Measurements from ENCODE around the gene MLLT6.

MLLT6 gene

DNA sequence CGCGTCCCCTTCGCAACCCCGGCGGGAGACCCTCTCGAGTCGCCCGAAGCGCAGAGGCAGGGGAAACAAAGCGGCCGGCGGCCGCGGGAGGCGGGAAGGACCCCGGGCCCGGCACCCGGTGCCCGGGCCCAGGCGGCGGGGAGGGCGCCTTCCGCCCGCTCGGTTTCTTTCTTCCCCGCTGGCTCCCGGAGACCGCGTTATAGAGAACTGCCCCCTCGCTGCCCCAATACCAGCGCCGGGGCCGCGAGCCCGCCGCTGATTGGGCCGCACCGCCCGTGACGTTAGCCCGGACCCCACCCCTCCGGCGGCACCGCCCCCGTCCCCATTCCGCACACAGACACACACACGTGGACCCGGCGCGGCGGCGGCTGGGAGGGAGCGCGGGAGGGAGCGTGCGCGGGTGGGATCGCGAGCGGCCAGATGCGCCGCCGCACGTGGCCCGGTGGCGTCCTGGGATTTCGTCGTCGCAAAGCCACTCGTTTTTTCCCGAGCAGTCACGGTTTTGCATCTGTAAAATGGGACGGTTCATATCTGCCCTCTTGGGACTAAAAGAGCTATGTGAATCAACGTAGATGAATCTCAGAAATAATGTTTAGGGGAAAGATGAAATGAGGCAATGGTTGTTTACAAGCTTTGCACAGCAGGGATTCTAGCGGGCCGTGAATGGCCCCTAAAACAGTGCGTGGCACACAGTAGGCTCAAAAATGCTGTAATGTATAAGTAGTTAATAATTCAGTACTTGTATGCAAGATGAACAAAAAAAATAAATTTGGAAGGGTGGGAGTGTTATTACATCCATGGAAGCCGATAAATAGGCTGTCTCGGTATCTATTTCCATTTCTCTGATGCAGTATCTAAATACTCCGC is 30.1 kb upstream of the MLLT6 start, which contains the start of gene EPOP:
Gene EPOP, minus strand, starts transcription at position 209 of the 867 bp plus-strand sequence. CDS start 462 bp downstream, outside the sequence.
- DNase-seq (ENCODE audit: low spot score): peak; percentile 81

DNA sequence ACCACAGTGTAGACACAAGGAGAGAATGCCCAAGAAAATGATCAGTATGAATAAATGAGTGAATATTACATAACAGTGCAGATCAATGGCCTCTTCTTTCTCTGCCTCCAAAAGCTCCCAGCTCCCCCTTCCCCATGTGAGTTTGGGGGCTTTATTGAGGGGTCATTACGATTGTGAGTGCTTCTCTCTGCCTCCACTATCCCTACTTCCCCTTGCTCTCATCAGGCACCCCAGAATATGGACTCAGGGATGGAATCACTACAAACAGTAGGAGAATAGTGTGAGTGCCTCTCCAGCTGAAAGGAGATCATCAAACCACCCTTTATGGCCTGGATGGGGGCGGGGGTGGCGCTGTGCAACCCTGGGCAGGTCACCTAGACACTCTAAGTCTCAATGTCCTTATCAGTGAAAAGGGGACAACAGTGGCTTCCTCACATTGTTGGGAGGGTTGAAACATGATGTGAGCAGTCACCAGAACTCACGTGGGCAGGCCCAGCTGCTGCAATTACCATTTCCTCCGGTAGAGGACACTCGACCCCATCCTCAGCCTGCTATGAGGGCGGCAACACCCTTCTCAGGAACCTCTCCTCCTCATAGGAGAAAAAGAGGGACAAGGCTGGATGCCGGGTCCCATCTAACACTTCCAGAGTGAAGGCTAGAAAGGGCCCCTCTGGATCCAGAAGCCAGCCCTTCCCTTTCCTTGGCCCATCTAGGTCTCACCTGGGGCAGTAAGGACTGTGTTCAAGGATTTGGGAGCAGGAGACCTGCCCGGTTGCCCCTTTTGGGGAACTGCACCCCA is 28.2 kb upstream of the MLLT6 start:
- DNase-seq (ENCODE audit: low spot score): peak; percentile 75

DNA sequence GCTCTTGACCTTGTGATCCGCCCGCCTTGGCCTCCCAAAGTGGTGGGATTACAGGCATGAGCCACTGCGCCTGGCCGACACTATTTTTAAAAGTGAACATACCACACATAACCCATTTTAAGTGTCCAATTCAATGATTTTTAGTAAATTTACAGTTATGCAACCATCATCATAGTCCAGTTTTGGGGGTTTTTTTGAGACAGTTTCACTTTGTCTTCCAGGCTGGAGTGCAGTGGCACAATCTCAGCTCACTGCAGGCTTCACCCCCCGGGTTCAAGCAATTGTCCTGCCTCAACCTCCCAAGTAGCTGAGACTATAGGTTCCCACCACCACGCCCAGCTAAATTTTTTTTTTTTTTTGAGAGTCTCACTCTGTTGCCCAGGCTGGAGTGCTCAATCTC is 27.3 kb upstream of the MLLT6 start:
- no peak for DNase-seq (ENCODE audit: low spot score)

- no peak for DNase-seq (ENCODE audit: low spot score)
These were observed 24.0 kb upstream of the MLLT6 start for GRCh38 chr17:38681096-38681495.

- DNase-seq (ENCODE audit: low spot score): no peak
These were observed 19.6 kb upstream of the MLLT6 start for GRCh38 chr17:38685491-38685890.

- DNase-seq (ENCODE audit: low spot score): no peak
These were observed 17.8 kb upstream of the MLLT6 start for GRCh38 chr17:38687286-38687685.

GRCh38 chr17:38690386-38690785 is 14.7 kb upstream of the MLLT6 start:
- no peak for DNase-seq (ENCODE audit: low spot score)

GRCh38 chr17:38691154-38691553 is 13.9 kb upstream of the MLLT6 start:
- no peak for DNase-seq (ENCODE audit: low spot score)

GRCh38 chr17:38693700-38694329 is 11.3 kb upstream of the MLLT6 start:
- DNase-seq (ENCODE audit: low spot score): no peak

DNA sequence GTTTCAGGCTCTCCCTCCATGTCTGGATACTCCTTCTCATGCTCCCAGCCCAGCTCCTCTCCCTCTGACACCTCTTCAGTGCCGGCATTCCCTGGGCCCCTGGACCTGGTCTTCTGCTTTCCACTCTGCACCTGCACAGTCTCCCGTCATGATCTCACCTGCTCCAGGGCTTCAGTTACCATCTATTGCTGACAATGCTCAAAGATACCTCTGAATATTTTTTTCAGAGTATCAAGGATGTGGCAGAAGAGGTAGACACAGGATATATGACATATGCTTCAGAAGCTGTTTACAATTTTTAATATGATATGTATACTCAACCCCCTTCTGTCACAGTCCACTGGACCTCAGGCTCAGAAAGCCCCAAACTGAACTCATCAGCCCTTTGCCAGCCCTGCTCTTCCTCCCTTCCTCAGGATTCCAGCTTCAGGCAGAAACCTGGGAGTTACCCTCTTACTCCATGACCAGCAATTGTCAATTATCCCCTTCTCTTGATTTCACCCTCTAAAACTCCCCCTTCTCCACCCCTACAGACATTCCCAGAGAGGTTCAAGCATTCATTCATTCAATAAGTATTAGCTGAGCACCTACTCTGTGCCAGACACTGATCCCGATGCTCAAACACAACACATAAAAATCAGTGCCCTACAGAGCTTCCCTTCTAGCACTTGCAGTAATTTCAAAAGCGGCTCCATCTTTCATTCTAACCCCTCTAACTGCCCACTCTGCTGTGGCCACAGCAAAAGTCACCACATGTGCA is 7.8 kb upstream of the MLLT6 start:
- no peak for DNase-seq (ENCODE audit: low spot score)

GRCh38 chr17:38698760-38699159 is 6.3 kb upstream of the MLLT6 start:
- no peak for DNase-seq (ENCODE audit: low spot score)

- DNase-seq (ENCODE audit: low spot score): no peak
These were observed 3.4 kb upstream of the MLLT6 start for GRCh38 chr17:38701504-38702165.

- peak; percentile 77 for DNase-seq (ENCODE audit: low spot score)
These were observed 2.7 kb upstream of the MLLT6 start for GRCh38 chr17:38702166-38702915.

DNA sequence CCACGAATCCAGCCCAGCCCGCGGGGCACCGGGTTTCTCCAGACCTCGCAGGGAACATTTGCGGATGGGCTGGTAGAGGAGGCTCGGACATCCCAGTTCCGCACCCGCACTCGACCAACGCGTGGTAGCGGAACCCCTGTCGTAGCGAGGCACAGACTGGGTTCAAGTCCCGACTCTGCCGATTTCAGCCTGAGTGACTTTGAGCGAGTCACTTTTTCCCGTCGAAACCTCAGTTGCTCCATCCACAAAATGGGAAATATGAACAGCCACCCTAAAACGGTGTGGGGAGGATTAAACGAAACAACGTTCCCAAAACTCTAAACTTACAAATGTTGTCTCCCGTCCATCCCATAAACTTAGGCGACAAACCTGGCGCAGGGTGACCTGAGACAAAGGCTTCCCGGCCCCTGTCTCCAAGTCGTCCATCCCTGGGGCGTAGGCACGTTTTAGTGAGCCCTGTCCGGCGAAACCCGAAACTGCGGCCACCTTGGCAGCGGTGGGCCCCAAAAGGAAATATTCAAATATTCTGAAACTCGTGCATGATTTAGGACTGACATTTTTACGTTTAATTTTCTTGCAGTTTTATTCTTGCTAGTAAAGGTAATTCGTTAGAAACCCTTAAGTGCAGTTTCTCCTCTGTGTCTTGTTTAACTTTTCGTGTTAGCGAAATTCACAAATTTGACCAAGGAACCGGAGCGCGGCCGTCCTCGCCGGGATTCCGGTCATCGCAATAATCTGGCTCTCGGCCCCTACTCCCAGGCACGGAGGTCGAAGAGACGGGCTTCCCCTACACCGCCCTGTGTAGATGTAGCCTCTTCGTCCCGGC is 1.9 kb upstream of the MLLT6 start:
- DNase-seq (ENCODE audit: low spot score): no peak

- DNase-seq (ENCODE audit: low spot score): peak; percentile 92
These were observed 1.1 kb upstream of the MLLT6 start for GRCh38 chr17:38703742-38704605.

DNA sequence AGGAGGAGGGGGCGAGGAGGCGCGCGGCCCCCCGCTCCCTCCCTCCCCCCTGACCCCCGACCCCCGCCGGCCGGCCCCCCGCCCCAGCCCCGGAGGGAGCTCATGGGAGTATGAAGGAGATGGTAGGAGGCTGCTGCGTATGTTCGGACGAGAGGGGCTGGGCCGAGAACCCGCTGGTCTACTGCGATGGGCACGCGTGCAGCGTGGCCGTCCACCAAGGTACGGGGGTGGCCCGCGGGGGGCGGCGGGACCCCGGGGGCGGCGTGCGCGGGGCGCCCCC is 390 bp downstream of the MLLT6 start:
- DNase-seq (ENCODE audit: low spot score): no peak

DNA sequence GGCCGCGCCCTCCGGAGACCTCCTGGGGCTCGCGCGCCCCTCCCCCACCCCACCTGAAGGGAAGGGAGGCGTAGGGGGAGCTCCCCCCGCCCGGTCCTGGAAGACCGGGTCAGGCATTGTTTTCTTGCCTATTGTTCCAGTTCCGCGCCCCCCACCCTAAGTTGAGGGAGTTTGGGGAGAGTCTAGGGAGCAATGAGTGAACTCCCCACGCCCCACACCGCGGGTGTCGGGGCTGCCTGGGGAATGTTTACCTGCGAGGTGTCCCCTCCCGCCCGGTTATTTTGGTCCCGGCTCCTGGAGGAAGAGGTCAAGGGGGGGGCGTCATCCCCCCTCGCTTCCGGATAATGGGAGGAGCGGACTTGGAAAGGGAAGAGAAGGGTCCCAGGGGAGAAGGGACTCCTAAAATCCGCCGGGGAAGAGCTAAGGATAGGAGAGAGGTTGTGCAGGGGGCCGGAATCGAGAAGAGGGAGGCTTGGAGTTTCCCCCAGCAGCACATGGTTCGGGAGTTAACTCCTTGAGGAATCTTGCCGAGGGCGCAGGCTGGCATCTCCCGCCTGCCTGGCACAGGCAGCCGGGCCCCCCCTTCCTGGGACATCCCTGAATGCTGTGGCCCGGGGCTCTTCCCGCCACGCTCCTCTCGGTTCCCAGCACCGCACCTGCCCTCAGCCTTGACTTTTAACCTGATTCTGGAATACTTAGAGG is 881 bp downstream of the MLLT6 start:
- peak; percentile 33 for DNase-seq (ENCODE audit: low spot score)

- peak; percentile 5 for DNase-seq (ENCODE audit: low spot score)
These were observed 1.6 kb downstream of the MLLT6 start for GRCh38 chr17:38706505-38707216.
